ENCODE data around the gene TTC39A. TPM values are rescaled to one million over a fixed set of nuclear protein-coding genes. Genes with fewer than 3 reads are reported as not detected.
"Not testable (repeated sequence)": the region's sequence is repeated elsewhere in the genome, so short reads cannot be mapped to it uniquely, and the experiment has no call there.

TTC39A gene
- total and polyA plus RNA-seq, 2 of the 13 experiments (the other 11 are each of a cell fraction or from before 2014, with no cell fraction given) = 0.33 to 1.5 TPM

GRCh38 chr1:51325391-51325790 lies 5.0 kb downstream of the TTC39A start (continued):
- TF ChIP-seq ZNF18 (CRISPR knock-in tag; IDR thresholded peaks at IDR 0.05; ENCODE audit: insufficient replicate concordance) (no peak), ZNF33A (CRISPR knock-in tag; IDR thresholded peaks at IDR 0.05; ENCODE audit: borderline replicate concordance) (no peak), SRSF9 (IDR thresholded peaks at IDR 0.05; ENCODE audit: borderline replicate concordance, insufficient read depth, low read depth, low read length, poor library complexity, severe bottlenecking) (no peak), ZNF556 (CRISPR knock-in tag; IDR thresholded peaks at IDR 0.05; ENCODE audit: borderline replicate concordance) (no peak)

GRCh38 chr1:51325011-51325385 lies 5.4 kb downstream of the TTC39A start:
- H3K4me2 ChIP-seq (ENCODE audit: low read depth, low read length); intact Hi-C loops (cut with micrococcal nuclease; ENCODE audit: unreplicated experiment); FAIRE-seq: not testable (repeated sequence)

More at GRCh38 chr1:51325011-51325385, 5.4 kb downstream of the TTC39A start:
- H3K4me3 ChIP-seq (replicated peaks in 1 of 3; ENCODE audit: insufficient read depth in 1 of 3, low read depth in 2 of 3, low read length in 3 of 3); POLR2A ChIA-PET; ATAC-seq; H2AFZ ChIP-seq (ENCODE audit: low read length); H3K9me3 ChIP-seq (ENCODE audit: low read length); H3K36me3 ChIP-seq (replicated peaks in 1 of 2; ENCODE audit: control insufficient read depth in 1 of 2, insufficient read depth in 2 of 2, low read length in 2 of 2); H3K79me2 ChIP-seq (ENCODE audit: insufficient read depth, low read length); BruUV-seq (replicated peaks); H3K27ac ChIP-seq (ENCODE audit: extremely low read length, insufficient read depth, low read length); H4K20me1 ChIP-seq (ENCODE audit: insufficient read depth, low read length); H3K9ac ChIP-seq (ENCODE audit: insufficient read depth, low read depth, low read length); CTCF ChIA-PET (ENCODE audit: low intra/inter-chr PET ratio, low total read pairs); DNase-seq (ENCODE audit: low spot score); in situ Hi-C loops (cut with HindIII; ENCODE audit: extremely low pct_ligation_motif_present, low pct_unique_long_range_greater_than_20kb): not testable (repeated sequence)
- Histone ChIP-seq H3K27me3 (ENCODE audit: control insufficient read depth in 1 of 2, insufficient read depth in 2 of 2, low read length in 2 of 2) (peaks cover 0 to 13% of the 10 kb centered on the region in 2 experiments; a peak in 1 of 5 replicates), H3K4me1 (ENCODE audit: insufficient read depth, low read length) (peaks cover 17% of the 10 kb centered on the region)
- WGBS (ENCODE audit: low lambda C conversion rate) = 77% methylated on average over 8 of the region's 8 CpGs
